ENCODE results near the gene PTMS. TPM values are rescaled to one million over a fixed set of nuclear protein-coding genes. Genes with fewer than 3 reads are reported as not detected.

PTMS gene
- total and polyA plus RNA-seq, 12 donors = 27.0 to 1,405 (median 150) TPM

DNA sequence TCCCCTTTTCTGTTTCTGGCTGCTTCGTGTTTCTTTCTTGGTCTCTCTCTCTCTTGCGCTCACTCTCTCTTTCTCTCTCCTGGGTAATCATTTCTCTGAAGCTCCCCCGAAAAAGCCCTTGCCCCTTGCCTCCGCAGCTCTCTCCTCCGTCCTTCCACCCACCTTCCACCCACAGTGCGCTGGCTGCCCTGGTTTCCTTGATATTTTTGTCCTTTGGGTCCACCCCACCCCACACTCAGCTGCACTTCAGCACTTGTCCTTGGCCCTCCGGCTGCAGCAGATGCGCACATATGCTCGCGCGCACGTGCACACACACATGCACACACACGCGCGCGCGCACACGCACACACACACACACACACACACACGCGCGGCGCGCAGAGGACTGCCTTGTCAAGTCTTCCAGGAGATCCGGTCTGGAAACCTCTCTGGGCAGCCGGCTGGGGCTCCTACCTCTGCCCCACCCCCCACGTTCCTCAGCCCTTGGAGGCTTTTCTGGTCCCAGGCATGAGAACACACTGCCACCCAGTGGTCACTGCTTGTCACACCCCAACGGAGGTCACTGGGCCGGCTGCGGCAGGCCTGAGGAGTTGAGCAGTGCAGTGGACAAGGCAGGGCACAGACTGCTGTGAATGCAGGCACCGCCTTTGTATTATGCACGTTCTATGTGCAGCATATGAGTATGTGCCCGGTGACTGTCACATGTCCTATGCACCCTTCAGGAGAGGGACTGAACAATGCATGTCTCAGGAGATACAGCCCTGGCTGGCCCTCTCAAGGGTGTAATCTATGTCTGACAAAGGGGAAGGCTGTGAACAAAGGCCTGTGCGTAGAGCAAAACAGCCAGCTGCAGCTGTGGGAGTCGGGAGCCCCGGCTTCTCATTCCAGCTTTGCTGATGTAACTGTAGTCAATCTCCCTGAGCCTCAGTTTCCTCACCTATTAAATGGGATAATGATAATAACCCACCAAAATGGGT is 12.7 kb downstream of the PTMS start:
- Histone ChIP-seq H3K9me3 (replicated peaks in 1 of 3) (no peaks in the 10 kb centered on the region), H3K4me3 (peak overlapping the region in 2 of 4 donors; percentile 4 to 44), H3K27me3 (no peaks in the 10 kb centered on the region), H3K36me3 (replicated peaks in 1 of 2) (no peaks in the 10 kb centered on the region), H3K4me1 (replicated peaks in 1 of 2) (peaks cover 7 to 13% of the 10 kb centered on the region in 2 donors), H3K27ac (peak overlapping the region in 4 of 5 donors; percentile 3 to 84 (median 48))
- 2 to 4% (median 4%) methylated on average over 14 to 35 of the region's 35 CpGs for WGBS, 4 donors
- TF ChIP-seq, protein P1, sequence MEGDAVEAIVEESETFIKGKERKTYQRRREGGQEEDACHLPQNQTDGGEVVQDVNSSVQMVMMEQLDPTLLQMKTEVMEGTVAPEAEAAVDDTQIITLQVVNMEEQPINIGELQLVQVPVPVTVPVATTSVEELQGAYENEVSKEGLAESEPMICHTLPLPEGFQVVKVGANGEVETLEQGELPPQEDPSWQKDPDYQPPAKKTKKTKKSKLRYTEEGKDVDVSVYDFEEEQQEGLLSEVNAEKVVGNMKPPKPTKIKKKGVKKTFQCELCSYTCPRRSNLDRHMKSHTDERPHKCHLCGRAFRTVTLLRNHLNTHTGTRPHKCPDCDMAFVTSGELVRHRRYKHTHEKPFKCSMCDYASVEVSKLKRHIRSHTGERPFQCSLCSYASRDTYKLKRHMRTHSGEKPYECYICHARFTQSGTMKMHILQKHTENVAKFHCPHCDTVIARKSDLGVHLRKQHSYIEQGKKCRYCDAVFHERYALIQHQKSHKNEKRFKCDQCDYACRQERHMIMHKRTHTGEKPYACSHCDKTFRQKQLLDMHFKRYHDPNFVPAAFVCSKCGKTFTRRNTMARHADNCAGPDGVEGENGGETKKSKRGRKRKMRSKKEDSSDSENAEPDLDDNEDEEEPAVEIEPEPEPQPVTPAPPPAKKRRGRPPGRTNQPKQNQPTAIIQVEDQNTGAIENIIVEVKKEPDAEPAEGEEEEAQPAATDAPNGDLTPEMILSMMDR (IDR thresholded peaks at IDR 0.05) = peak; percentile 88 to 99 (median 98)
- TF ChIP-seq POLR2A (IDR thresholded peaks at IDR 0.05) = peak in 1 of 2 donors; percentile 59
- DNase-seq = peak; percentile 95 to 98 (median 97)
- intact Hi-C loops (cut with DNase I) = loop anchor here in 1 of 2 donors (5.0 kb wide), 1 partner anchor 42 kb away; no protein-coding TSS in a partner anchor

GRCh38 chr12:6779708-6780432 is 13.7 kb downstream of the PTMS start:
- DNase-seq = no peak
- H3K4me1 ChIP-seq (replicated peaks in 1 of 2) = peaks cover 7 to 13% of the 10 kb centered on the region in 2 donors
- H3K27ac ChIP-seq = no peak overlapping the region
- no peak for TF ChIP-seq POLR2A (IDR thresholded peaks at IDR 0.05)
- no peaks in the 10 kb centered on the region for H3K27me3 ChIP-seq
- 74 to 85% (median 81%) methylated on average over 6 of the region's 6 CpGs for WGBS, 4 donors
- no peak overlapping the region for H3K4me3 ChIP-seq
- no peaks in the 10 kb centered on the region for H3K36me3 ChIP-seq (replicated peaks in 1 of 2)
- intact Hi-C loops (cut with DNase I) = loop anchor here (2.0 to 5.0 kb wide), 3 partner anchors 27 to 43 kb away; partner anchors contain the start of gene MLF2 (in 1 of the 2)
- no peaks in the 10 kb centered on the region for H3K9me3 ChIP-seq (replicated peaks in 1 of 3)

GRCh38 chr12:6780573-6780972 is 14.4 kb downstream of the PTMS start:
- no peaks in the 10 kb centered on the region for H3K9me3 ChIP-seq (replicated peaks in 1 of 3)
- intact Hi-C loops (cut with DNase I) = loop anchor here (2.0 to 5.0 kb wide), 2 partner anchors 28 to 33 kb away; partner anchors contain the start of gene MLF2 (in 1 of the 2)
- no peaks in the 10 kb centered on the region for H3K36me3 ChIP-seq (replicated peaks in 1 of 2)
- H3K27me3 ChIP-seq = peaks cover 3% of the 10 kb centered on the region
- 83 to 87% (median 85%) methylated on average over 6 of the region's 6 CpGs for WGBS, 4 donors
- H3K4me1 ChIP-seq (replicated peaks in 1 of 2) = peaks cover 7 to 13% of the 10 kb centered on the region in 2 donors
- no peak overlapping the region for H3K4me3 ChIP-seq
- no peak for DNase-seq
- no peak overlapping the region for H3K27ac ChIP-seq
- no peak for TF ChIP-seq POLR2A (IDR thresholded peaks at IDR 0.05)
- TF ChIP-seq, protein P1 (IDR thresholded peaks at IDR 0.05) = no peak

DNA sequence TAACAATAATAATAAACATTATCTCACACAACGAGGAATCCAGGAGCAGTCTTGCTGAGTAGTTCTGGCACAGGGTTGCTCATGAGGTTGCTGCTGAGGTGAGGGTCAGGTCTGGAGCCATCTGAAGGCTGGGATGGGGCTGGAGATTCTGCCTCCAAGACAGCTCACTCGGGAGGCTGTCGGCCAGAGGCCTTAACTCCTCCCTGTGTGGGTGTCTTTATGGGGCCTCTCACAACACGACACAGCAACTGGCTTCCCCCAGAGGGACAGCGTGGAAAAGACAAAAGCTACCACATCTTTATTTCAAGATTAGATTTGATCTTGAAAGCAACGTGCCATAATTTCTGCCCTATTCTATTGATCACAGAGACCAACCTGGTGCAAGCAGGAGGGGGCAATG is 16.0 kb downstream of the PTMS start:
- TF ChIP-seq POLR2A (IDR thresholded peaks at IDR 0.05) = no peak
- TF ChIP-seq, protein P1 (IDR thresholded peaks at IDR 0.05) = no peak
- Histone ChIP-seq H3K27ac (no peak overlapping the region), H3K4me1 (replicated peaks in 1 of 2) (peaks cover 7 to 13% of the 10 kb centered on the region in 2 donors), H3K4me3 (no peak overlapping the region), H3K27me3 (peaks cover 3% of the 10 kb centered on the region), H3K36me3 (replicated peaks in 1 of 2) (no peaks in the 10 kb centered on the region), H3K9me3 (replicated peaks in 1 of 3) (no peaks in the 10 kb centered on the region)
- whole genome bisulfite sequencing, 4 donors = 71 to 86% (median 74%) methylated on average over 5 to 6 of the region's 6 CpGs
- no peak for DNase-seq
- intact Hi-C loops (cut with DNase I) = loop anchor here in 1 of 2 donors (5.0 kb wide), 1 partner anchor 35 kb away; no protein-coding TSS in a partner anchor

Data from adrenal gland (tissue), 12 donors.